Mammary epithelial cell (primary cell): Measurements from ENCODE around the gene MUSK.

Source experiments
- CTCF ChIP-seq, 2 donors: IDR thresholded peaks in 1 of 2; conservative IDR thresholded peaks in 1 of 2; 2 replicates each; pipeline ENCODE4 v1.5.1; 2011 to 2012; ENCODE audit warnings: inconsistent platforms in 2 of 2, low read length in 2 of 2, mild to moderate bottlenecking in 2 of 2, control low read depth in 1 of 2, low read depth in 1 of 2; ENCODE audit not compliant: insufficient read depth in 1 of 2; ENCODE audit errors: extremely low read depth in 1 of 2
- EZH2 ChIP-seq: IDR thresholded peaks from 2 replicates; pipeline ENCODE4 v1.6.1; 2012; ENCODE audit warnings: low read length, inconsistent platforms, borderline replicate concordance

DNA sequence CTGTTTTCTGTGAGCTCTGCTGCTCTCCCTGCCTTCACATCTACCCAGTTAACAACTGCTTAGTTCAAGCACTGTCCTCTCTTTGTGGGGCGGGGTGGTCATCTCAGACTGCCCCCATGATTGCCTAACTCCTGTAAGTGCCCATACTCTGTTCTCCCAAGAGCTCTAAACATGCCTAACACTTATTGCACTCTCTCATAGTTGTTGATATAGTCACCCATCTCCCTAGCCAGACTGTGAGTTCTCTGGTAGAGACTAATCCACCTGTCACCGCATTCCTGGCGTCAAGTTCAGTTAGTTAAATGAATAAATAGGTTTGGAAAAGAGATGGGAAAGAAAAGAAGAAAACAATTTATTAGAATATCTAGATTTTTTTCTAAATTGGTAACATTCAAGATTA, 18.3 kb upstream of the MUSK start:
- TF ChIP-seq CTCF (conservative IDR thresholded peaks at IDR 0.05 in 1 of 2, IDR thresholded peaks at IDR 0.05 in 1 of 2; ENCODE audit: extremely low read depth in 1 of 2, insufficient read depth in 1 of 2, low read depth in 1 of 2, low read length in 2 of 2) (no peak), EZH2 (no peak)
